OCI-LY7 (cell line): ENCODE results near the gene AMBP. TPM values are rescaled to one million over a fixed set of nuclear protein-coding genes. Genes with fewer than 3 reads are reported as not detected.

Experiments
- BruUV-seq: library from RNA; stranded (reverse); fragments of 400-500 nt; replicated peaks from 2 replicates; lab custom pipeline; 2021; lab: Mats Ljungman, UMichigan
- CTCF ChIA-PET: fragments of 300-600 bp; sonication (Branson Sonifier 250); formaldehyde crosslinking; loops from one replicate; lab custom pipeline; 2022; ENCODE audit warnings: antibody characterized with exemption; ENCODE audit not compliant: unreplicated experiment; lab: Charles Lee
- POLR2A ChIA-PET: fragments of 300-600 bp; sonication (Branson Sonifier 250); formaldehyde crosslinking; loops from one replicate; lab custom pipeline; 2022; ENCODE audit warnings: antibody characterized with exemption; lab: Charles Lee
- DNase-seq: peaks from one replicate; pipeline ENCODE4 v3.0.0-alpha.2; 2015; ENCODE audit warnings: low spot score
- H2AFZ ChIP-seq: fragments of 200-600 bp; sonication (generic), shearing (Covaris generic); 2 replicates; pipeline ENCODE4 v1.6.1; 2014; ENCODE audit warnings: mild to moderate bottlenecking, antibody characterized with exemption, low read length, moderate library complexity
- H3K27ac ChIP-seq: fragments of 200-600 bp; sonication (generic); 2 replicates; pipeline ENCODE4 v1.5.1; 2014; ENCODE audit warnings: mixed run types, low read depth, mild to moderate bottlenecking, moderate library complexity, low read length, inconsistent platforms; ENCODE audit not compliant: poor library complexity, severe bottlenecking
- H3K36me3 ChIP-seq: fragments of 200-600 bp; sonication (generic); 2 replicates; pipeline ENCODE4 v1.6.1; 2014; ENCODE audit warnings: mild to moderate bottlenecking, antibody characterized with exemption, low read length, moderate library complexity, mixed read lengths; ENCODE audit not compliant: insufficient read depth
- H3K4me1 ChIP-seq: fragments of 200-600 bp; sonication (generic); 2 replicates; pipeline ENCODE4 v1.5.1; 2014; ENCODE audit warnings: mild to moderate bottlenecking, low read length; ENCODE audit not compliant: insufficient read depth, poor library complexity, severe bottlenecking
- H3K4me2 ChIP-seq: fragments of 200-600 bp; sonication (generic); 2 replicates; pipeline ENCODE4 v1.6.1; 2014; ENCODE audit warnings: mild to moderate bottlenecking, low read length
- H3K4me3 ChIP-seq: fragments of 200-600 bp; sonication (generic); 2 replicates; pipeline ENCODE4 v1.5.1; 2014; ENCODE audit warnings: mild to moderate bottlenecking, low read depth, low read length; ENCODE audit not compliant: poor library complexity, severe bottlenecking
- H3K79me2 ChIP-seq: fragments of 200-600 bp; sonication (generic); 2 replicates; pipeline ENCODE4 v1.6.1; 2016; ENCODE audit warnings: low read depth, mild to moderate bottlenecking, low read length, moderate library complexity, mixed read lengths; ENCODE audit not compliant: insufficient read depth
- H3K9me2 ChIP-seq: fragments of 200-600 bp; sonication (generic); 2 replicates; pipeline ENCODE4 v1.6.1; 2016; ENCODE audit warnings: mild to moderate bottlenecking, low read length, mixed read lengths; ENCODE audit not compliant: insufficient read depth
- H3K9me3 ChIP-seq: fragments of 200-600 bp; sonication (generic); 2 replicates; pipeline ENCODE4 v1.6.1; 2014; ENCODE audit warnings: mild to moderate bottlenecking, mixed run types, low read length, mixed read lengths
- H4K20me1 ChIP-seq: fragments of 200-600 bp; sonication (generic); 2 replicates; pipeline ENCODE4 v1.6.1; 2014; ENCODE audit warnings: mild to moderate bottlenecking, antibody characterized with exemption, low read length, moderate library complexity, mixed read lengths; ENCODE audit not compliant: insufficient read depth
- CTCF ChIP-seq: fragments of 200-600 bp; sonication (generic); conservative IDR thresholded peaks from 2 replicates; pipeline ENCODE4 v1.5.1; 2014; ENCODE audit warnings: mild to moderate bottlenecking, antibody characterized with exemption, low read length, moderate library complexity, mixed read lengths
- EZH2phosphoT487 ChIP-seq: fragments of 200-600 bp; sonication (generic); IDR thresholded peaks from 2 replicates; pipeline ENCODE4 v1.6.1; 2018; ENCODE audit warnings: low read depth, borderline replicate concordance, mild to moderate bottlenecking, mixed run types, antibody characterized with exemption, low read length, moderate library complexity, mixed read lengths
- intact Hi-C: fragments of 100-400 bp; cut with micrococcal nuclease; formaldehyde crosslinking; loops from one replicate; pipeline ENCODE4 v1.10.0; 2022; ENCODE audit not compliant: unreplicated experiment
- total RNA-seq, 2 experiments: library from RNA; depleted of rRNA in 1 of 2; stranded (reverse); fragments of >200 nt in 1 of 2; shearing (Covaris generic) in 1 of 2; gene quantifications; 2 replicates each; pipeline ENCODE4 v1.2.3, GENCODE V29; 2014 to 2022

The AMBP gene
- total RNA-seq, 2 experiments from 2014 or later = not detected

- Histone ChIP-seq H3K9me3 (no peaks in the 10 kb centered on the region), H3K4me3 (no peak overlapping the region), H3K27ac (no peak overlapping the region), H3K4me1 (no peaks in the 10 kb centered on the region), H3K36me3 (no peaks in the 10 kb centered on the region), H2AFZ (no peak overlapping the region), H3K9me2 (no peaks in the 10 kb centered on the region), H3K4me2 (no peak overlapping the region), H4K20me1 (no peaks in the 10 kb centered on the region), H3K79me2 (no peaks in the 10 kb centered on the region)
- BruUV-seq = no TSS peak
- TF ChIP-seq EZH2phosphoT487 (no peak), CTCF (no peak)
- CTCF ChIA-PET = no interaction called here
- POLR2A ChIA-PET = no interaction called here
- no peak for DNase-seq
- intact Hi-C loops = no loop called here
Observed at GRCh38 chr9:114056527-114056926, 21.6 kb downstream of the AMBP start.

- no peak for TF ChIP-seq CTCF
- no peak for TF ChIP-seq EZH2phosphoT487
- no peak overlapping the region for H3K4me2 ChIP-seq
- ChIA-PET CTCF (no interaction called here), POLR2A (no interaction called here)
- intact Hi-C loops = no loop called here
- H3K36me3 ChIP-seq = no peaks in the 10 kb centered on the region
- H4K20me1 ChIP-seq = no peaks in the 10 kb centered on the region
- no peaks in the 10 kb centered on the region for H3K4me1 ChIP-seq
- H3K79me2 ChIP-seq = no peaks in the 10 kb centered on the region
- H3K4me3 ChIP-seq = no peak overlapping the region
- no peak for DNase-seq
- no TSS peak for BruUV-seq
- H3K27ac ChIP-seq = no peak overlapping the region
- no peaks in the 10 kb centered on the region for H3K9me2 ChIP-seq
- no peaks in the 10 kb centered on the region for H3K9me3 ChIP-seq
- H2AFZ ChIP-seq = no peak overlapping the region
Observed at GRCh38 chr9:114055894-114056293, 22.2 kb downstream of the AMBP start.

GRCh38 chr9:114055061-114055460 lies 23.0 kb downstream of the AMBP start:
- Histone ChIP-seq H3K27ac (no peak overlapping the region), H4K20me1 (no peaks in the 10 kb centered on the region), H3K36me3 (no peaks in the 10 kb centered on the region), H3K4me2 (no peak overlapping the region), H3K9me3 (no peaks in the 10 kb centered on the region), H2AFZ (no peak overlapping the region), H3K4me1 (no peaks in the 10 kb centered on the region), H3K79me2 (no peaks in the 10 kb centered on the region), H3K9me2 (no peaks in the 10 kb centered on the region), H3K4me3 (no peak overlapping the region)
- TF ChIP-seq CTCF (no peak), EZH2phosphoT487 (no peak)
- CTCF ChIA-PET = no interaction called here
- POLR2A ChIA-PET = no interaction called here
- no peak for DNase-seq
- intact Hi-C loops = no loop called here
- BruUV-seq = no TSS peak
